Dedifferentiated amniotic fluid mesenchymal stem cell (primary cell): ENCODE measurements around the gene MCHR2.
A peak's percentile ranks its signal among the peaks of the same experiment; 100 is the strongest.
"Not testable (repeated sequence)": the region's sequence is repeated elsewhere in the genome, so short reads cannot be mapped to it uniquely, and the experiment has no call there.

Experiments
- DNase-seq: peaks from one replicate; pipeline ENCODE4 v3.0.0-alpha.2; 2016; ENCODE audit errors: extremely low spot score

MCHR2 gene, protein sequence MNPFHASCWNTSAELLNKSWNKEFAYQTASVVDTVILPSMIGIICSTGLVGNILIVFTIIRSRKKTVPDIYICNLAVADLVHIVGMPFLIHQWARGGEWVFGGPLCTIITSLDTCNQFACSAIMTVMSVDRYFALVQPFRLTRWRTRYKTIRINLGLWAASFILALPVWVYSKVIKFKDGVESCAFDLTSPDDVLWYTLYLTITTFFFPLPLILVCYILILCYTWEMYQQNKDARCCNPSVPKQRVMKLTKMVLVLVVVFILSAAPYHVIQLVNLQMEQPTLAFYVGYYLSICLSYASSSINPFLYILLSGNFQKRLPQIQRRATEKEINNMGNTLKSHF

DNA sequence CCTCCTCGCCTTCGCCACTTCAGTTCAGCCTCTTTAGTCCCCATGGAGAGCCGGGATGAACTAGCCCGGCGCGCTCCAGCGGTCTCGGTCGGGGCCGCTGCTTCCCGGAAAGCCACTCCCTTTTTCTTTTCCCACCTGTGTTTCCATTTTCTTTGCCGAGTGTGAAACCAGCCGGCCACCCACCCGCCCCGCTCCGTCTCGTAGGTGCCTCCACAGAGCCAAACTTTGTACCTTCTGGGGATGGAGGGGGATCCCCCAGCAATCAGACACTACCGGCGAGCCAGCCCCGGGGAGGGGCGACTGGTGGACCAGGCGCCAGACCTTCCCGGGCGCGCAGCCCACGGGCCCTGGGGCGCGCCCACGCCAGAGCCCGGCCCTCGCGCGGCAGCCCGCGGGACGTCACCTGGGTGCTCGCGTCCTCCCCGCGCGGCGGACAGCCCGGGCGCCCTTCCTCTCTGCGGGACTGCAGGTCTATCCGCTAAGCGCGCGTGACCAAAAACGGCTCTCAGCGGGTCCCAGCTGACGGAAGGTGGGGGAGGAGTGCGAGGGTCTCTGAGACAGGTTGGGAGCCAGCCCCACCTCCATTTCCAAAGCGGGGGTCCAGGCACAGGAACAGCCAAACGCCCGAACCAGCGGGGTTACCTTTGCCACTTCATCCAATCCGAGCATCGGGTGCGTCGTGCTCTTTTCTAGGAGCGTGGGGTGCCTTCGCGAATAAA lies at the start of gene MCHR2:
TSS of gene MCHR2 (minus strand) at position 691 of the 719 bp plus-strand sequence. CDS start 38,076 bp downstream, outside the sequence.
- no peak for DNase-seq

DNA sequence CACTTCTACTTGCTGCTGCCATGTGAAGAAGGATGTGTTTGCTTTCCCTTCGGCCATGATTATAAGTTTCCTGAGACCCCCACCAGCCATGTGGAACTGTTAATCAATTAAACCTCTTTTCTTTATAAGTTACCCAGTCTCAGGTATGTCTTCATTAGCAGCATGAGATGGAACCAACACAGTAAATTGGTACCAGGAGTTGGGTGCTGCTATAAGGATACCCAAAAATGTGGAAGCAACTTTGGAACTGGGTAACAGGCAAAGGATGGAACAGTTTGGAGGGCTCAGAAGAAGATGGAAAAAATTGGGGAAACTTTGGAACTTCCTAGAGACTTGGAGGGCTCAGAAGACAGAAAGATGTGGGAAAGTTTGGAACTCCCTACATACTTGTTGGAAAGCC lies 44.5 kb upstream of the MCHR2 start:
- DNase-seq = not testable (repeated sequence)

DNA sequence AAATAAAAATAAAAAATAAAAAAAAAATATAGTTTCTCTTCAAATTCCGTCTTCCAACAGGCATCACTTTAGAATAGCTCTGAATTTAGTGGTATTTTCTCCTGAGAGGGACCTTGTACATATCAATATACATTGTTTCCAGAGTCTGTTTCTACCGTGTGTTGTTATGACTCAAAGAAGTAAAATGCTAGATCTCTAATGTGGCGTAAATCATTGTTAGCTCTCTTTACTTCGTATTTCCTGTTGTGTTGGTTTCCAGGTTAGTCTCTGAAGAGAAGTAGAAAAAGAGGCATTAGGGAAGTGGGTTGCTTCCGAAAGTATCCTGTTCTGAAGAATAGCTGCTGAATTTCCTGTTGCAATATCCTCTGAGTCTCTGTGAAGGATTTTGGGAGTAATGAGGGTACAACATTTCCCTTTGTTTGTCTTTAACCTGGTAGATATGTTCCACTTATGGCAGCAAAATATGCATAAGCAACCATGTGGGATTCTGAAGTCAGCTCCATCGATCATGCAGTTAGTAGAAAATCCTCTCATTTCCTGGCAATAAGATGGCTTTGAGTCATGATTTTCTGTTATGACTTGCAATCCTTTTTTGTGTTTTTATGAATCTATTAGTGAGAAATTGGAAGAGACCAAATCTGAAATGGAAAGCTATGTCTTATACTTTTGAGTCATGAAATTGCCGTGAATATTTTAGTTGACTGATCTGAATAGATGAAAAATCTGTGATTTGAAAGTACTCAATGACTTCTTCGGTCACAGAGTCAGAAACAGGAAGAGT lies 42.0 kb upstream of the MCHR2 start:
- DNase-seq = no peak

- no peak for DNase-seq
Observed at GRCh38 chr6:100023798-100024197, 29.8 kb upstream of the MCHR2 start.

- no peak for DNase-seq
Observed at GRCh38 chr6:100022847-100023246, 28.8 kb upstream of the MCHR2 start.

GRCh38 chr6:100008857-100009256 lies 14.8 kb upstream of the MCHR2 start:
- no peak for DNase-seq

- peak; percentile 68 for DNase-seq
Observed at GRCh38 chr6:100001915-100002388, 7.9 kb upstream of the MCHR2 start.

DNA sequence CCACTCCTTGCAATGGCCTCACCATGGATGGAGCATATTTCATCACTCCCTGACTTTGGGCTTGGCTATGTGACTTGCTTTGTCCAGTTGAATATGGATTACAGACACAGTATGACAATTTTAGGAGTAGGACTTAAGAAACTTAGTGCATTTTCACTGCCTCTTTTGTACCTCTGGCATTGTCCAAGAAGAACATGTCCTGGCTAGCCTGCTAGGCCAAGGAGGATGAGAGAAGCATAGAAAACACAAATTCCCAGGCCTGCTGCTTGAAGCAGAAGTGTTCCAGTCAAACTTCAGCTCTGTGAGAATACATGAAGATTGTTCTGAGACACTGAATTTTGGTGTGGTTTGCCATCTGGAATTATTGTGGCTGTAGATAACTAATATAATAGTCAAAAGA lies 3.1 kb upstream of the MCHR2 start:
- no peak for DNase-seq

- DNase-seq = no peak
Observed at GRCh38 chr6:99995916-99996315, 1.9 kb upstream of the MCHR2 start.

- no peak for DNase-seq
Observed at GRCh38 chr6:99993146-99993532, 884 bp downstream of the MCHR2 start.

- DNase-seq = no peak
Observed at GRCh38 chr6:99991955-99992354, 2.1 kb downstream of the MCHR2 start.

GRCh38 chr6:99980741-99981140 lies 13.3 kb downstream of the MCHR2 start:
- DNase-seq = no peak

GRCh38 chr6:99979953-99980352 lies 14.1 kb downstream of the MCHR2 start:
- DNase-seq = no peak

- DNase-seq = no peak
Observed at GRCh38 chr6:99967052-99967451, 27.0 kb downstream of the MCHR2 start.

- no peak for DNase-seq
Observed at GRCh38 chr6:99960027-99960426, 34.0 kb downstream of the MCHR2 start.

DNA sequence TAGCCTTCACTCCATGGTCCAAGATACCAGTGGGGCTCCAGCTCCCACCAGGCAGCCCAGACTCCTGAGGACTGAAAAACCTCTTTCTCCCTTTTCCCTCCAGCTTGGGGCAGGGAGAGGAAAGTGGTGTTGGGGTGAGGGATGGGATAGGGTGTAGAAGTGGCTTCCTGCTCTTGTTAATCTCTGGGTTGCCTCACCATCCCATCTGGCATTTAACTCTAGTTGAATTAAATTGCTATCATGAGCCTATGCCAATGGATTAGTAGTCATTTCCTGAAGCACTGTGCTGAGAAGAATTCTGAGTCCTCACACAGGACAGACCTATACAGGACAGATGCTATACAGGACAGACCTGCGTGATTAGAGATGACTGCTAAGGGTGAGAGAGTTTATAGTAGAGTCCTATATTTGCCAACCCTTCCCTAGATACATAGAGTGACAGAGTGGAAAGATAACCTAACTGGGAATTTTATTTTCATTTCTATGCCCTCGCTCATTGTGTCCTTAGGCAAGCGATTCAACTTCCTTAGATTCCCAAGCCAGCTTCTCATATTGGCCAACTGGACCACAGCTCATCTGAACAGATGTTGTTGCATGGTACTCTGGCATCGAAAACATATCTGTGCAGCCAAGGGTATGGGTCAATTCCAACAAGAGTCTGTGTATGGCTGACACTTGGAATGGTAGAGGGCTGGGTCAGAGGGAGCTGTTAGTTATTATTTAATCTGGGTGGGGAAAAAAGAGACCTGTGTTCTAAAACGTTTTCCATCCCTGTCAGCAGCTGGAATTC lies 42.8 kb downstream of the MCHR2 start:
- DNase-seq = no peak

- DNase-seq = no peak
Observed at GRCh38 chr6:99946005-99946404, 48.0 kb downstream of the MCHR2 start.

DNA sequence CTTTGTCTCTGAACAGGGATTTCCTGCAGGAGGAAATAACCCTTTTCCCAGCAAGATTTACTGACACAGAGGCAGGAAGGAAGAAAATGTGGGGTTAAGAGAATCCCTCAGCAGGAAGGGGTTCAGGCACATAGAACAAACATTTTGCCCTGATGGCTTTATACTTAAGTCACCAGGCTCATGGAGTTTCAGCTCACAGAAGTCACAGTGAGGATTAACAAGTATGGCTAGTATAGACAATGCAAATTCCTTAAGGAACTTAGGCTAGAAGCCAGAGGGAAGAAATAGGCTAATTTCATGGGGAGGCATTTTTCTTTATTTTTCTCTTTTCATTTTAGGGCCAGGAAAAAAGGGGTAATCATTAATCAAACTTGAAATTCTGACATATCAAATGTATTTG lies 50.2 kb downstream of the MCHR2 start:
- no peak for DNase-seq

GRCh38 chr6:99940582-99940981 lies 53.4 kb downstream of the MCHR2 start:
- no peak for DNase-seq

GRCh38 chr6:99933129-99933528 lies 60.9 kb downstream of the MCHR2 start:
- DNase-seq = peak; percentile 69

DNA sequence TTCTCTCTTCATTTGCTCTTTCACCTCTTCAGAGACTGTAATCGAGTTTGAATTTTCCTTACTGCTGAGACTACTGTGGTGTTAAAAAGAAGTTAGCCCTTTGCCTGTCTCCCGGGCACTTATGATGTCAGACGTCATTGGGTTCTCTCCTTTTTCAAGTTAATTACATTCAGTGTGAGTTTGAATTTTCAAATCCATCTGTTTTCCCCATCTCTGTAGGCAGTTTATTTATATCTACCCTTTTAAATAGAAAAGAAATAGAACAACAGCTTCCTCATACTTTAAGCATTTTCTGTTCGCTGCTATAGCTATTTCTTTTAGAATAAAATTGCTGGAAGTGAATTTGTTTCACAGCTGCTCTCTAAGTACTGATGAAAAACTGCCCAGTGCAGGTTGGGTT lies 81.4 kb downstream of the MCHR2 start:
- DNase-seq = no peak
